SK-N-SH (cell line): ENCODE results near the gene BORCS5.

Experiments
- EP300 ChIP-seq, 2 experiments: IDR thresholded peaks; 2 replicates each; pipeline versions ENCODE4 v1.4.0 to v1.6.1; 2012; ENCODE audit warnings: borderline replicate concordance in 1 of 2, low read depth in 1 of 2, low read length in 1 of 2
- JUND ChIP-seq: IDR thresholded peaks from 2 replicates; pipeline ENCODE4 v1.4.0; 2012
- NRF1 ChIP-seq: IDR thresholded peaks from 2 replicates; pipeline ENCODE4 v1.6.1; 2012; ENCODE audit warnings: low read depth, mild to moderate bottlenecking, low read length
- TAF1 ChIP-seq: IDR thresholded peaks from 2 replicates; pipeline ENCODE4 v1.6.1; 2012; ENCODE audit warnings: low read depth, mild to moderate bottlenecking, low read length, moderate library complexity, borderline replicate concordance
- TCF12 ChIP-seq: IDR thresholded peaks from 2 replicates; pipeline ENCODE4 v1.4.0; 2012
- TF ChIP-seq, protein P1 (sequence below): fragments of 200-600 bp; sonication (generic); IDR thresholded peaks from 2 replicates; pipeline ENCODE4 v1.6.1; 2017; ENCODE audit warnings: antibody characterized with exemption, mild to moderate bottlenecking, moderate library complexity
- TF ChIP-seq, protein P2 (sequence below): IDR thresholded peaks from 2 replicates; pipeline ENCODE4 v1.4.0; 2012; ENCODE audit warnings: low read depth

DNA sequence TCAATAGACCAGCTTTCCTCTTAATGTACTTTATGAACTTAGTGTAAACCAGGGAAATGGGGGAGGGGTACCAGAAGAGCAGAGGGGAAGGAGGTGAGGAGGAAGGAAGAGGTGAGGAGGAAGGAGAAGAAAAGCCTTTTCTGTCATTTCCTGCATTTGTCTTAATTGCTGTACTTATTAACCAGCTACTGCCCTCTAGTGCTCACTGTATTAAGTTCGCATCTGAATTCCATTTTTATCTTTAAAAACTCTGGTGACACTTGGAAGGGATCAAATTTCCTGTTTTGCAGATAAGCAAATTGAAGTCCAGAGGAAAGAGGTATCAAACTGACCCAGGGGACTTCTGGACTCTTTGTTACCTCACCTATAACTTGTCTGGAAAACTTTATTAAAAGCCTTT, 29.1 kb upstream of the BORCS5 start:
- TF ChIP-seq, protein P1, sequence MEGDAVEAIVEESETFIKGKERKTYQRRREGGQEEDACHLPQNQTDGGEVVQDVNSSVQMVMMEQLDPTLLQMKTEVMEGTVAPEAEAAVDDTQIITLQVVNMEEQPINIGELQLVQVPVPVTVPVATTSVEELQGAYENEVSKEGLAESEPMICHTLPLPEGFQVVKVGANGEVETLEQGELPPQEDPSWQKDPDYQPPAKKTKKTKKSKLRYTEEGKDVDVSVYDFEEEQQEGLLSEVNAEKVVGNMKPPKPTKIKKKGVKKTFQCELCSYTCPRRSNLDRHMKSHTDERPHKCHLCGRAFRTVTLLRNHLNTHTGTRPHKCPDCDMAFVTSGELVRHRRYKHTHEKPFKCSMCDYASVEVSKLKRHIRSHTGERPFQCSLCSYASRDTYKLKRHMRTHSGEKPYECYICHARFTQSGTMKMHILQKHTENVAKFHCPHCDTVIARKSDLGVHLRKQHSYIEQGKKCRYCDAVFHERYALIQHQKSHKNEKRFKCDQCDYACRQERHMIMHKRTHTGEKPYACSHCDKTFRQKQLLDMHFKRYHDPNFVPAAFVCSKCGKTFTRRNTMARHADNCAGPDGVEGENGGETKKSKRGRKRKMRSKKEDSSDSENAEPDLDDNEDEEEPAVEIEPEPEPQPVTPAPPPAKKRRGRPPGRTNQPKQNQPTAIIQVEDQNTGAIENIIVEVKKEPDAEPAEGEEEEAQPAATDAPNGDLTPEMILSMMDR, result peak; percentile 84
- TF ChIP-seq EP300 (IDR thresholded peaks at IDR 0.05; ENCODE audit: borderline replicate concordance in 1 of 2, low read depth in 1 of 2, low read length in 1 of 2) (no peak), TCF12 (no peak), NRF1 (no peak), JUND (no peak), TAF1 (no peak)
- TF ChIP-seq, protein P2, sequence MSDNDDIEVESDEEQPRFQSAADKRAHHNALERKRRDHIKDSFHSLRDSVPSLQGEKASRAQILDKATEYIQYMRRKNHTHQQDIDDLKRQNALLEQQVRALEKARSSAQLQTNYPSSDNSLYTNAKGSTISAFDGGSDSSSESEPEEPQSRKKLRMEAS, result no peak
